ENCODE measurements around the gene RPA1.

The RPA1 gene

DNA sequence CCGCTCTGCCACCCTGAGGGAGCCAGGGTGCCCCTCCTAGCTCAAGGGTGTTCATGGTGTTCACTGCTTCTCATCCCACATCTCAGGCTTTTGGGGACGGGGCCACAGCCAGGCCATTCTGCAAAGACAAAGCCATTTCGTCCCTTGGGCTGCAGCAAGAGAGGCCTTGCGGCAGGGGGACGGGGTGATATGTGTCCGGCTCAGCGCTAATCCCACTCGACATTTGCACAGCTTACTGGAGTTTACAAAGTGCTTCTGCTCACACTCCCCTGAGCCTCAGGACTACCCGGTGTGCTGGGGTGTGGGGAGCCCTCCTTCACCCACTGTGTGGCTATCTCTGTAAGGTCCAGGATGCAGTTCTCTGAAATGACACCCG lies 111.0 kb downstream of the RPA1 start:
- no peak for DNase-seq (ENCODE audit: low read depth)
- no peak overlapping the region for H3K4me3 ChIP-seq (ENCODE audit: low read length)
- TF ChIP-seq, protein P1, sequence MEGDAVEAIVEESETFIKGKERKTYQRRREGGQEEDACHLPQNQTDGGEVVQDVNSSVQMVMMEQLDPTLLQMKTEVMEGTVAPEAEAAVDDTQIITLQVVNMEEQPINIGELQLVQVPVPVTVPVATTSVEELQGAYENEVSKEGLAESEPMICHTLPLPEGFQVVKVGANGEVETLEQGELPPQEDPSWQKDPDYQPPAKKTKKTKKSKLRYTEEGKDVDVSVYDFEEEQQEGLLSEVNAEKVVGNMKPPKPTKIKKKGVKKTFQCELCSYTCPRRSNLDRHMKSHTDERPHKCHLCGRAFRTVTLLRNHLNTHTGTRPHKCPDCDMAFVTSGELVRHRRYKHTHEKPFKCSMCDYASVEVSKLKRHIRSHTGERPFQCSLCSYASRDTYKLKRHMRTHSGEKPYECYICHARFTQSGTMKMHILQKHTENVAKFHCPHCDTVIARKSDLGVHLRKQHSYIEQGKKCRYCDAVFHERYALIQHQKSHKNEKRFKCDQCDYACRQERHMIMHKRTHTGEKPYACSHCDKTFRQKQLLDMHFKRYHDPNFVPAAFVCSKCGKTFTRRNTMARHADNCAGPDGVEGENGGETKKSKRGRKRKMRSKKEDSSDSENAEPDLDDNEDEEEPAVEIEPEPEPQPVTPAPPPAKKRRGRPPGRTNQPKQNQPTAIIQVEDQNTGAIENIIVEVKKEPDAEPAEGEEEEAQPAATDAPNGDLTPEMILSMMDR (conservative IDR thresholded peaks at IDR 0.05; ENCODE audit: low read length), result no peak

DNA sequence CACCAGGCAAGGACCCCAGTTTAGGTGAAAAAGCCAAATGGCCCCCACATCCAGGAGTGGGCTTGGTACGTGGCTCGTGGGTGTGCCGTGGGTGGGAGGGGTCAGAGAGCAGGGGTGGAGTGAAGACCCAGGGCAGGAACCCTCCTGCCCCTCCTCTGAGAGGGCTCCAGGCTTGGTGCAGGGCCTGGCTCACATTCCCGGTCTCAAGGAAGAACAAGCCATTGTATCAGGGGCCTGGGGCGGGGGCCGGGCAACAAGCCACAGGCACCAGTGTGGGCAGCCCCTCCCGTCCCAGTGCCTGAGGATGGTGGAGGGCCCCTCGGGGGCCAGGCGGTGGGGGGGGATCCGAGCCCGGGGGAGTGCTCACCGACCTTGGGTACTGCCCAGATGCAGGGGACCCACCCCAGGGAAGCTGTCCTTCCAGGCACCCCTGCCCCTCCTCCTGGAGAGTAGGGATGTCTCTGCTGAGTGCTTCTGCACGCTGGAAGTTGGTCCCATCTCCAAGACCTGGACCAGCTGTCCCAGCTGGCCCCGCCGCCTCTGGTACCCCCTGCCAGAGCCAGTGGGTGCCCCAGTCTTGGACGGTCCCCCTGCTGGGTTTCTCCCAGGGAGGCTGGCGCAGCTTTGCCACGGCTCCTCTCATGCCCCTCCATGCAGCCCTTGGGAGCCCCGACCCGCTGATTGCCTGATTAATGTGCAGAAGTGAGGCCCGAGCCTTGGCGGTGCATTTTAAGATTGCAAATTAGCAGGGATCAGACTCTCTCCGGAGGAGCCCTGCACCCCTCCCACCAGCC lies 111.7 kb downstream of the RPA1 start:
- no peak overlapping the region for H3K4me3 ChIP-seq (ENCODE audit: low read length)
- TF ChIP-seq, protein P1 (conservative IDR thresholded peaks at IDR 0.05; ENCODE audit: low read length), result no peak
- DNase-seq (ENCODE audit: low read depth), result no peak

DNA sequence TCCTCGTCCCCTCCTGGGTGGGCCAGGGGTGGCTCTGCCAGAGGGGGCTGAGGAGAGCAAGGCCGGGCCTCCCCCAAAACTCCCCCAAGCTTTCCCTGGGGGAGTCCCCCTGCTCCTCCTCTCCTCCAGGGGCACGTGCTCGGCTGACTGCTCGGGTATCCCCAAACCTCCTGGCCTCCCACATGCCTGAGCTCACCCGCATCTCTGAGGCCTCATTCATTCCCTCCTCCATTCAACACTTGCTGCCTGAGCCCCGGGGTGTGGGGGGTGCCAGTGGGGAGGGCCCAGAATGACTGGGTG lies 112.2 kb downstream of the RPA1 start:
- no peak overlapping the region for H3K4me3 ChIP-seq (ENCODE audit: low read length)
- TF ChIP-seq, protein P1 (conservative IDR thresholded peaks at IDR 0.05; ENCODE audit: low read length), result no peak
- DNase-seq (ENCODE audit: low read depth), result no peak

DNA sequence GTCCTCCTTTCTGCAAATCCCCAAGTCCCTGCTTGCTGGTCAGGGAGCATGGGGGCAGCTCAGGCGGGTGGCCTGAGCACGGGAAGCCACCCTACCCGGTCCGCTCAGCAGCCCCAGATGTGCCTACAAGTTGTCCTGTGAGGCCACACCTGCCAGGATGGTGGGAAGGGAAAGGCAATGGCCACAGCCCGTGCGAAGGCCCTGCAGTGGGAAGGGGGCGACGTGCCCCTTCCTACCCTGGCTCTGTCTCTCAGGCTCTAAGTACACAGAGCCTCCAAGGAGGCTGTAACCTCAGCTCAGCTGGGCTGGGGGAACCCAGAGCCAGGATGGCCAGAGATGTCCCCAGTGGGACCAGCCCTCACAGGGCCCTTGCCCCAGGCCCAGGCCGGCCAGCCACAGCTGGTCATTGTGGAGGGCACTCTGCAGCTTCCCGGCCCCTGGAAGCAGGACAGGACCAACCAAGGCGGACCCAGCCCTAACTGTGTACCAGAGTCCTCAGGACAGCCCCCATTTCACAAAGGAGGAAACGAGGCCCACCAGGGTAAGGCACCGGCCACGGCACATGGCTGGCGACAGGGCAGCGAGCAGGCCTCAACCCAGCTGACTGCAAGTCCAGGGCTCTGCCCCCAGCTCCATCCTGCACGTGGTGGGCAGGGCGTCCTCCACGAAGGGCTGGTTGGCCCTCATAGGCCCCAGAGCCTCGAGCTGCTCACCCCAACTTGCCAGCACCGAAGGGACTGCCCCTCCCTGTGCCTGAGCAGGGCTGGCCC lies 113.0 kb downstream of the RPA1 start:
- DNase-seq (ENCODE audit: low read depth), result no peak
- TF ChIP-seq, protein P1 (conservative IDR thresholded peaks at IDR 0.05; ENCODE audit: low read length), result no peak

DNA sequence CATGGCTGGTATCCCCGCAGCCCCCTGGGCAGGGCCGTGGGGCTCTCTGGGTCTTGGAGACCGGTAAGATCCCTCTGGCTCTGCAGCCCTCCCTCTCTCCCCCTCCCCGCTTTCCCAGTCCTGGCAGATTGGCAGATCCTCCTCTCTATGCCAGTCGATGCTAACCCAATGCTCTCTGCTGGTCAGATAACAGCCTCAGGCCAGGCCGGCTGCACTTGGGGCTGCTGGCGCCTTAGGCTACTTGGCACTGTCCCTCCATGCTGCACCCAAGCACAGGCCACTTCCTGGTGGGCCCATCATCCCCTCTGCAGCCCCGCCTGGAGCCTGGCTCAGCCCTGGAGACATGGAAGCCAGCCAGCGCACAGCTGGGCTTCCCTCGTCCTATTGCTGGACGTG lies 113.6 kb downstream of the RPA1 start:
- DNase-seq (ENCODE audit: low read depth), result no peak
- TF ChIP-seq, protein P1 (conservative IDR thresholded peaks at IDR 0.05; ENCODE audit: low read length), result no peak
- H3K4me3 ChIP-seq (ENCODE audit: low read length), result no peak overlapping the region

More for the DNA sequence above, 113.0 kb downstream of the RPA1 start:
- H3K4me3 ChIP-seq (ENCODE audit: low read length), result no peak overlapping the region

DNA sequence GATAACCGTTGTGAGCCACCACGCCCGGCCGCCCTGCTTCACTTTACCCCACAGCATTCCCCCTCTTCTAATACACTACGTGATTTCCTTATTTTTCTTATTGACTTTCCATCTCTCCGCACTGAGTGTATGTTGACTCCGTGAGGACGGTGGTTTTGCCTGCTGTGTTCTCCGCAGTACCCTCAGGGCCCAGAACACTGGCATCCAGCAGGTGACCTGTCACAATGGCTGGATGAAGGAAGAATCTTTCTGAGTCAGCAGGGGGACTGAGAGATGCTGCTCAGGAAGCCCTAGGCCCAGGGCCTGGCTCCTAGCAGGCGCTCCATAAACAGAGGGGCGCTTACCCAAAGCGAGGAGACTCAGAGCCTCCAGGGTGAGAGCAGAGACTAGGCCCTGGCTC lies 115.8 kb downstream of the RPA1 start:
- TF ChIP-seq, protein P1 (conservative IDR thresholded peaks at IDR 0.05; ENCODE audit: low read length), result no peak
- no peak for DNase-seq (ENCODE audit: low read depth)
- H3K4me3 ChIP-seq (ENCODE audit: low read length), result no peak overlapping the region
